Ascending aorta (tissue), 2 donors: ENCODE results near the gene CORO2A. TPM values are rescaled to one million over a fixed set of nuclear protein-coding genes. Genes with fewer than 3 reads are reported as not detected.

Experiments used
- DNase-seq, 2 donors: peaks; one replicate each; pipeline ENCODE4 v3.0.0-alpha.2; 2019; ENCODE audit warnings: low spot score in 2 of 2
- H3K27ac ChIP-seq, 2 donors: fragments of 200-600 bp; sonication (generic); one replicate each; pipeline ENCODE4 v1.5.1; 2016 to 2017; ENCODE audit warnings: mild to moderate bottlenecking in 1 of 2
- H3K27me3 ChIP-seq: fragments of 200-600 bp; sonication (generic); one replicate; pipeline ENCODE4 v1.5.1; 2017
- H3K36me3 ChIP-seq, 2 donors: fragments of 200-600 bp; sonication (generic); one replicate each; pipeline ENCODE4 v1.5.1; 2016
- H3K4me1 ChIP-seq, 2 donors: fragments of 200-600 bp; sonication (generic); one replicate each; pipeline ENCODE4 v1.5.1; 2016 to 2017; ENCODE audit warnings: mild to moderate bottlenecking in 1 of 2
- H3K4me3 ChIP-seq, 2 donors: fragments of 200-600 bp; sonication (generic); one replicate each; pipeline ENCODE4 v1.5.1; 2016 to 2017; ENCODE audit warnings: mild to moderate bottlenecking in 1 of 2
- H3K9me3 ChIP-seq, 2 donors: fragments of 200-600 bp; sonication (generic); one replicate each; pipeline ENCODE4 v1.5.1; 2016
- CTCF ChIP-seq, 3 experiments: fragments of 200-600 bp in 2 of 3; fragments of 450-650 bp in 1 of 3; sonication (generic) in 2 of 3; IDR thresholded peaks; one replicate each; pipeline ENCODE4 v1.5.1; 2016 to 2019; ENCODE audit warnings: antibody characterized with exemption in 3 of 3, mild to moderate bottlenecking in 1 of 3, moderate library complexity in 1 of 3
- intact Hi-C: fragments of 100-400 bp; cut with DNase I; formaldehyde crosslinking; loops from one replicate; pipeline ENCODE4 v1.15.1; 2023
- total RNA-seq: library from RNA; depleted of rRNA; stranded (reverse); fragments of >200 nt; gene quantifications from one replicate; pipeline ENCODE4 v1.1.0, GENCODE V29; 2016

CORO2A gene
- total RNA-seq, 1 donor from 2014 or later, result 9.0 TPM

DNA sequence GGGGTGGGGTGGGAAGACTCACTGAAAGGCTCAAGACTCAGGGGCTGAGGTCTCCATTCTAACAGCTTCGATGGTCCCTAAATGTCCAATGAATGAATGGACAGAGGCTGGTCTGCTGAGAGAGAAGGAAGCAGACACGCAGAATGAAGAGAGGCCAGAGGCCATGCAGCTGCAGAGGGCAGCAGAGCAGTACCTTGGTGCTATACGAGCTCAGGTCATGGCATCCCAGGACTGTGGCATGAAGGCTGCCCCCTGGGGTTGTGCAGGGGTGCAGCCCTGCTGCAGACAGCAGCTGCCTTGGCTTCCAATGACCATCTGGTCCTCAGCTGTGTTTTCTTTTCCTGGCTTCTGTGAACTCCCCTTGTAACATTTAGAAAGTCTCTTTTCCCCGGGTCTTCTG lies 15.2 kb upstream of the CORO2A start:
- Histone ChIP-seq H3K36me3 (peaks cover 11 to 21% of the 10 kb centered on the region in 2 donors), H3K4me3 (no peak overlapping the region), H3K27ac (no peak overlapping the region), H3K4me1 (no peaks in the 10 kb centered on the region), H3K9me3 (no peaks in the 10 kb centered on the region), H3K27me3 (no peaks in the 10 kb centered on the region)
- TF ChIP-seq CTCF (IDR thresholded peaks at IDR 0.05), result no peak
- no peak for DNase-seq
- intact Hi-C loops, result loop anchor here (5.0 kb wide), 1 partner anchor 285 kb away; the partner anchor contains the start of gene TRMO

GRCh38 chr9:98206754-98207153 lies 14.3 kb upstream of the CORO2A start:
- Histone ChIP-seq H3K36me3 (peaks cover 11 to 20% of the 10 kb centered on the region in 2 donors), H3K27ac (no peak overlapping the region), H3K4me3 (no peak overlapping the region), H3K9me3 (no peaks in the 10 kb centered on the region), H3K27me3 (no peaks in the 10 kb centered on the region), H3K4me1 (no peaks in the 10 kb centered on the region)
- intact Hi-C loops, result loop anchor here (5.0 kb wide), 1 partner anchor 284 kb away; the partner anchor contains the start of gene TRMO
- DNase-seq, result no peak
- no peak for TF ChIP-seq CTCF (IDR thresholded peaks at IDR 0.05)

- H3K27me3 ChIP-seq, result no peaks in the 10 kb centered on the region
- no peaks in the 10 kb centered on the region for H3K4me1 ChIP-seq
- intact Hi-C loops, result loop anchor here (1.0 to 5.0 kb wide), 2 partner anchors 59 to 282 kb away; partner anchors contain the start of gene TRMO
- H3K4me3 ChIP-seq, result no peak overlapping the region
- no peak overlapping the region for H3K27ac ChIP-seq
- TF ChIP-seq CTCF (IDR thresholded peaks at IDR 0.05), result no peak
- H3K36me3 ChIP-seq, result peaks cover 0 to 15% of the 10 kb centered on the region in 2 donors
- H3K9me3 ChIP-seq, result no peaks in the 10 kb centered on the region
- no peak for DNase-seq
These were observed 12.3 kb upstream of the CORO2A start for GRCh38 chr9:98204692-98205091.

DNA sequence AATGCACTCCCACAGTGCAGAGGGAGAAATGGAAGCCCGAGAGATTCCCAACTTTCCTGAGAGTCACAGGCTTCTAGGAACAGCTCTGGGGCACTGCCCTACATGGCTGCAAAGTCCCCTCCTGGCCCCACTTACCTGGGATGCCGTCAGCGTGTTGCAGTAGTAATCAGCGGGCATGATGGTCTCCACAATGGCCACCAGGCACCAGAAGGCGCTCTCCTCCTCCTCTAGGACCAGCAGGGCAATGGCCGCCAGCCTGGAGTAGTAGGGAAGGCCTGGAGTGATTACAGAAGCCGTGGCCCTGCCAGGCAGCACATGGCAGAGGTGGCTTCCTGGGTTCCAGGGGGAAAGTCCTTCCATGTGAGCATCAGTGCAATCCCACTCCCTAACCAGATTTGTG lies 10.7 kb upstream of the CORO2A start:
- H3K4me1 ChIP-seq, result no peaks in the 10 kb centered on the region
- intact Hi-C loops, result no loop called here
- no peaks in the 10 kb centered on the region for H3K9me3 ChIP-seq
- no peaks in the 10 kb centered on the region for H3K27me3 ChIP-seq
- no peak overlapping the region for H3K27ac ChIP-seq
- no peak for DNase-seq
- no peak overlapping the region for H3K4me3 ChIP-seq
- peaks cover 8 to 15% of the 10 kb centered on the region in 2 donors for H3K36me3 ChIP-seq
- no peak for TF ChIP-seq CTCF (IDR thresholded peaks at IDR 0.05)

DNA sequence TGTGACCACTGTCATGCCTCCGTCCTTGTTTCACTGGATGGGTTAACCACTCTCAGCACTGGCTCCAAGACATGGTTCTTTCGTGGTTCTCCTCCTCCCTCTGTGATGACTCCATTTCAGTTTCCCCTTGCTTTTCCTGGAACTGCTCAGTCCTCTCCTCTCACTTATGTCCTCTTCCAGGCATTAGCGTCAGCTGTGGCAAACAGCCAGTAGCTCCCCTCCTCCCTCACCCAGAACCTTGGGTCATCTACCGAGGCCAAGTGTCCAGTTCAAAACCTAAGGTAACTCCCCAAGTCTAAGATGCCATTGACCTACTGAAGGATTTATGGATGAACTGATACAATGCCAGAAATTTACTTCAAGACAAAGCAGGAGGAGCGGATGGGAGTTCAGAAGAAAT lies 9.8 kb upstream of the CORO2A start:
- Histone ChIP-seq H3K27ac (no peak overlapping the region), H3K36me3 (peaks cover 8 to 15% of the 10 kb centered on the region in 2 donors), H3K4me3 (no peak overlapping the region), H3K9me3 (no peaks in the 10 kb centered on the region), H3K4me1 (no peaks in the 10 kb centered on the region), H3K27me3 (no peaks in the 10 kb centered on the region)
- TF ChIP-seq CTCF (IDR thresholded peaks at IDR 0.05), result no peak
- no peak for DNase-seq
- intact Hi-C loops, result no loop called here

- Histone ChIP-seq H3K27me3 (no peaks in the 10 kb centered on the region), H3K4me1 (no peaks in the 10 kb centered on the region), H3K36me3 (peaks cover 8 to 15% of the 10 kb centered on the region in 2 donors), H3K4me3 (no peak overlapping the region), H3K27ac (no peak overlapping the region), H3K9me3 (no peaks in the 10 kb centered on the region)
- intact Hi-C loops, result no loop called here
- DNase-seq, result no peak
- no peak for TF ChIP-seq CTCF (IDR thresholded peaks at IDR 0.05)
These were observed 9.3 kb upstream of the CORO2A start for GRCh38 chr9:98201749-98202148.
